Fibroblast of lung (primary cell): Measurements from ENCODE around the gene NBPF1. TPM values are rescaled to one million over a fixed set of nuclear protein-coding genes. Genes with fewer than 3 reads are reported as not detected.
"Not testable (repeated sequence)": the region's sequence is repeated elsewhere in the genome, so short reads cannot be mapped to it uniquely, and the experiment has no call there.

Experiments used
- DNase-seq, 2 donors: peaks; one replicate each; pipeline versions ENCODE4 v3.0.0 to v3.0.0-alpha.2; 2010; ENCODE audit warnings: low read depth in 2 of 2
- H2AFZ ChIP-seq: 2 replicates; pipeline ENCODE4 v1.5.1; 2012; ENCODE audit warnings: low read length, control low read depth, inconsistent platforms
- H3K27ac ChIP-seq: 2 replicates; pipeline ENCODE4 v1.5.1; 2011; ENCODE audit warnings: low read length, control low read depth; ENCODE audit not compliant: insufficient read depth
- H3K27me3 ChIP-seq: 2 replicates; pipeline ENCODE4 v1.5.1; 2011; ENCODE audit warnings: mild to moderate bottlenecking, low read length; ENCODE audit not compliant: control insufficient read depth, insufficient read depth
- H3K36me3 ChIP-seq: 2 replicates; pipeline ENCODE4 v1.5.1; 2011; ENCODE audit warnings: low read length; ENCODE audit not compliant: control insufficient read depth, insufficient read depth
- H3K4me1 ChIP-seq: 2 replicates; pipeline ENCODE4 v1.5.1; 2011; ENCODE audit warnings: low read length; ENCODE audit not compliant: control insufficient read depth, insufficient read depth; ENCODE audit errors: extremely low read depth
- H3K4me2 ChIP-seq: 2 replicates; pipeline ENCODE4 v1.5.1; 2011; ENCODE audit warnings: low read length, control low read depth; ENCODE audit not compliant: insufficient read depth; ENCODE audit errors: extremely low read depth
- H3K4me3 ChIP-seq, 4 experiments: fragments of 200-600 bp in 1 of 4; sonication (generic) in 1 of 4; replicated peaks in 1 of 4; 2 replicates each; pipeline ENCODE4 v1.5.1; 2011 to 2016; ENCODE audit warnings: low read length in 4 of 4, low read depth in 3 of 4, mild to moderate bottlenecking in 3 of 4, control low read depth in 2 of 4, inconsistent platforms in 1 of 4, mixed read lengths in 1 of 4; ENCODE audit not compliant: insufficient read depth in 1 of 4; ENCODE audit errors: control extremely low read depth in 1 of 4
- H3K79me2 ChIP-seq: 2 replicates; pipeline ENCODE4 v1.5.1; 2012; ENCODE audit warnings: mild to moderate bottlenecking, low read length, inconsistent platforms; ENCODE audit not compliant: control insufficient read depth, insufficient read depth
- H3K9ac ChIP-seq: 2 replicates; pipeline ENCODE4 v1.5.1; 2011; ENCODE audit warnings: mild to moderate bottlenecking, low read length, control low read depth; ENCODE audit not compliant: insufficient read depth
- H3K9me3 ChIP-seq: 2 replicates; pipeline ENCODE4 v1.5.1; 2012; ENCODE audit warnings: low read depth, low read length; ENCODE audit not compliant: control insufficient read depth, insufficient read depth
- H4K20me1 ChIP-seq: 2 replicates; pipeline ENCODE4 v1.5.1; 2011; ENCODE audit warnings: low read length; ENCODE audit not compliant: control insufficient read depth, insufficient read depth; ENCODE audit errors: extremely low read depth
- polyA plus RNA-seq, 2 donors: library from polyadenylated mRNA; depleted of rRNA in 1 of 2; stranded (reverse) in 1 of 2; unstranded in 1 of 2; fragments of >200 nt; gene quantifications; 2 replicates each; pipeline ENCODE4 v1.2.1, GENCODE V29; 2011 to 2012; ENCODE audit warnings: missing spikeins in 1 of 2
- total RNA-seq: library from RNA; depleted of rRNA; stranded (reverse); fragments of >200 nt; gene quantifications from 2 replicates; pipeline ENCODE4 v1.2.1, GENCODE V29; 2014

The NBPF1 gene
- total and polyA plus RNA-seq, 2 donors (not counting 1 experiment from before 2014, with no cell fraction given) = 25.3 to 92.3 TPM

DNA sequence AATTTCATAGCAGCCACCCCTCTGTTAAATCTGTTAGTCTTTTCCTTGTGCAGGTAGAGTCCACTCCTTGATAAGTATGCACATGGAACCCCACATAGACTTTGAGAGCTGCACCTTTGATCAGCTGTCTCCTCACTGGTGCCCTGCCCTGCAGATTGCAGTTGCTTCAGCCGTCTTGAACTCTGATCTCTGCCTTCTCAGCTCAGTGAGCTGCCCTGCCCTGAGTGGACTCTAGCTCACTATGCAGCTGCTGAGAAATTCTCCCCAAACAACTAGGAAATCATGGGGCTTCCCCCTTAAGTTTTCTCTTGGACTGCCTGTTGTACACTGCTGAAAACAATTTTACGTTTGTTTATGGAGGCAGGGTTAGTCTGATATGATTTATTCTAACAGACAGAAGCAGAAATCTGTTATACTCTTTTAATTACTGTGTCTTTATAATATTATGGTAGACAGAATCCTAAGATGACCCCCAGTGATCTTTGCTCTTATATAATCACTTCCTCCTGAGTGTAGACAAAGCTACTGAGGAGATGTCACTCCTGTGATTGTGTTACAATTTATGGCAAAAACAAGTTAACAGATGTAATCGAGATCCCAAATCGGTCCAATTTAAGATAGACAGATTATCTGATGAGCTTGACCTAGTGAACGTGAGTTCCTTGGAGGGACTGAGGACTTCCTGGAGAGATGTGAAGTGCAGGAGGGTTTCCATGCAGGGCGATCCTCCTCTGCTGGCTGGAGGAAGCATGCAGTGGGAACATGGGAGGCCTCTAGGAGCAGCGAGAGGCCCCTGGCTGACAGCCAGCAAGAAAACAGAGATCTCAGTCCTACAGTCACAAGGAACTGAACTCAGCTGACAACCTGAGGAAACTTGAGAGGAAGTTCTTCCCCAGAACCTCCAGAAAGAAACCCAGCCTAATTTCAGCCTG lies 12.2 kb downstream of the NBPF1 start:
- H3K9me3 ChIP-seq, H2AFZ ChIP-seq: not testable (repeated sequence)

DNA sequence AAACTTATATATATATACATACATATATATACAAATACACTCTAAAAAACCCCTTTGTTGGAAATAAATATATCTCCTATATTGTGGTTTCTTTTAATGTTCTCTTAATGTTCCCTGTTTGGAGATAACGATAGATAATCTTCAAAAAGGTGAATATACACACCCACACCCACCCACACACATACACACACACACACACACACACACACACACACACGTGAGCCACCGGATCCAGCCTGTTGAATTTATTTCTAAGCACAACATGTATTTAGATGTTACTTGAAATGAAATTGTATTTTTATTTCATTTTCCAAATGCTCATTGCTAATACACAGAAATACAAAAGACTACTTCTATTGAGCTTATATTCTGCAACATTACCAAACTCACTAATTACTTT lies 14.0 kb downstream of the NBPF1 start:
- DNase-seq, H2AFZ ChIP-seq, H3K36me3 ChIP-seq, H3K79me2 ChIP-seq, H3K4me2 ChIP-seq, H3K4me1 ChIP-seq, H3K27me3 ChIP-seq, H3K4me3 ChIP-seq, H3K27ac ChIP-seq, H3K9me3 ChIP-seq, H3K9ac ChIP-seq, H4K20me1 ChIP-seq: not testable (repeated sequence)

More for the DNA sequence above, 12.2 kb downstream of the NBPF1 start:
- H3K4me2 ChIP-seq, H3K27ac ChIP-seq, H3K36me3 ChIP-seq, H3K9ac ChIP-seq, DNase-seq, H3K4me1 ChIP-seq, H3K79me2 ChIP-seq, H3K4me3 ChIP-seq, H4K20me1 ChIP-seq, H3K27me3 ChIP-seq: not testable (repeated sequence)

DNA sequence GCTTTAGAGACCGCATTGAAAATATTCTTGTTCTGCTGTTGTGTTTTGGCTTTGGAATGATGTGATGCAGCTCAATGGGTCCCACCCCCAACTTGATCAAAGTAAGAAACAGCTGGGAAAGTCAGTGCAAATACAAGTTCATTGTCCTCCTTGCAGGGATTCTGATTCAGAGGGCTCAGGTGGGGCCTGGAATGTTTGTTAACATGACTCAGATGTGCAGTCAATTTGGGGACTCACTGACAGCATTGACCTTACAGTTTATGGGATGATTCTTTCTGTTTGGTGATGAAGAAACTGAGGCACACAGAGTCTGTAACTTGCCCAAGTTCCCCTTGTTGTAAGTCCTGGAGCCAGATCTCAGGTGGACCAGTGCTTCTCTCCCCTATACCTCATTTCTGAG lies 18.1 kb downstream of the NBPF1 start:
- not testable (repeated sequence) for H3K79me2 ChIP-seq, H3K4me2 ChIP-seq, H4K20me1 ChIP-seq, H3K4me3 ChIP-seq, H2AFZ ChIP-seq, DNase-seq, H3K36me3 ChIP-seq, H3K9me3 ChIP-seq, H3K27me3 ChIP-seq, H3K27ac ChIP-seq, H3K9ac ChIP-seq, H3K4me1 ChIP-seq

DNA sequence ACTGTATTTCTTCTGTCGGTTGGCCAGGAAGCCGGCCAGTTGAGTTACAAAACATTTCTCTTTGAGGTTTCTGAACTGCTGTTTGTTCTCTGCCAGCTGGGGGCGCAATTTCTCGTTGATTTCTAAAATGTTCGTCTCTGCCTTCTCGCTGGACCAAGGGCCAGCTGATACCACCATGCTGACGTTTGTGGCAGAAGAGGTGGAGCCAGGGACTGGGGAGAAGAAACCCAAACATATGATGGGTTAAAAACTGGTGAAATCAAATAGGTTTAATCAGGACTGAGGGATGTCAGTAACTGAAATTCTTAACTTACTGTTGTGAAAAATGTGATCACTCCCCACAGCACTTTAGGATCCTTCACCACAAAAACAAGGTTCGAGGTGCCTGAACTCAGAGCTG lies 21.5 kb downstream of the NBPF1 start:
- not testable (repeated sequence) for H4K20me1 ChIP-seq, H3K4me3 ChIP-seq, DNase-seq, H3K9me3 ChIP-seq, H3K27ac ChIP-seq, H3K27me3 ChIP-seq, H3K4me1 ChIP-seq, H2AFZ ChIP-seq, H3K4me2 ChIP-seq, H3K36me3 ChIP-seq, H3K79me2 ChIP-seq, H3K9ac ChIP-seq

DNA sequence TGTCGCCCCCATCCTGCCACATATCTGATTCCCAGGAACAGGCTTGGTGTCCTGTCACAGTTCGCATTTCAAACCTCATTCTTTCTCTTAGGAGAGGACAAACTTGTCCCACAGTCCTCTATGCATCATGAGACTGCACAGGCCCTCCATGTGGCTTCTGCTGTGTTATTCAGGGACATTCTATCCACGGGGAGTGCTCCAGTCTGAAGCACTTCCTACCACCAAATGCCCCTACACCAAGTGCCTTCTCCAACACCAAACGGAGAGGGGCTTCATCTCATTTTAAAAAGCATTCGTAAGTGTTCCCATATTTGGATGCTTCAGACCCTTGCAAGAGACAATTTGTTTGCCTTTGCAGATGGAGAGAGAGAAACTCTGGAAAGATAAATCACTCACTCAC lies 25.3 kb downstream of the NBPF1 start:
- H2AFZ ChIP-seq, H3K4me2 ChIP-seq, H4K20me1 ChIP-seq, H3K27me3 ChIP-seq, H3K9ac ChIP-seq, H3K9me3 ChIP-seq, H3K79me2 ChIP-seq, DNase-seq, H3K36me3 ChIP-seq, H3K4me1 ChIP-seq, H3K27ac ChIP-seq, H3K4me3 ChIP-seq: not testable (repeated sequence)

DNA sequence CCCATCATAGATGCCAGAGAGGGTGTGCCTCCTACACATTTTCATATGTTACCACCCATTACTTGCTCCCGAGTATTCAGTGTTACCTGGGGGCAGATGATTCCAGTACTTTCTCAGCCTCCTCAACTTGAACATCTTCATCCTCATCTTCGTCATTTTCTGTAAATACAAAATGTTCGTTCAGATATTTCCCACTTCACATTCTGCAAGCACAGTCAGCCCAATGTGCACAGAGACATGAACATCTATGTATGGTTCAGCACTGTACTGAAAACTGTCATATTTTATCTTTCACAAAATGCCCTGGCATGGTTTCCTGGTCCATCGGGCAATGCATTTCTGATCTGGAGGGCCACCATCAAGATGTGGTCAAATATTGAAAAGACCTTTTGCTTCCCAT lies 25.7 kb downstream of the NBPF1 start:
- not testable (repeated sequence) for H4K20me1 ChIP-seq, H3K4me3 ChIP-seq, H3K79me2 ChIP-seq, DNase-seq, H3K9ac ChIP-seq, H3K36me3 ChIP-seq, H3K27ac ChIP-seq, H3K4me1 ChIP-seq, H3K27me3 ChIP-seq, H3K4me2 ChIP-seq, H3K9me3 ChIP-seq, H2AFZ ChIP-seq

DNA sequence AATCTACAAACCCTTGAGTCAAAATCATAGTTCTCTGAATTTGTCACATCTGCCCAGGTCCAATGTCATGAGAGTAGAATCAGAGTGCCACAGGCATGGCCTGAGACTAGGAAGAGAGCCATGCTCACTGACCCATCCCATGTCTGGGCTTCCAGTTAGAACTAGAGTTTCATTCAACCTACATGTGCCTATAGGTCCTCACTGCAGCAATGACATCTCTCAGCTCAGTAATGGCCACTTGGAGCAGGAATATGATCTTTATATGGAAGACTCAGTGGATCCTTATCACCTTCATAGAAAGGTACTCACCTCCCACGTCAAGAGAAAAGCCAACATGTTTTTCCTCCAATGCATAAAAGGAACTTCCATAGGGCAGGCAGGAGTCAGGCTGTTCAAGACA lies 48.0 kb downstream of the NBPF1 start:
- H3K4me2 ChIP-seq, H3K4me1 ChIP-seq, H3K27me3 ChIP-seq, H3K9ac ChIP-seq, H3K79me2 ChIP-seq, H3K9me3 ChIP-seq, H3K4me3 ChIP-seq, H2AFZ ChIP-seq, H3K36me3 ChIP-seq, DNase-seq, H3K27ac ChIP-seq, H4K20me1 ChIP-seq: not testable (repeated sequence)
